ENCODE measurements around the gene C16orf86.

DNA sequence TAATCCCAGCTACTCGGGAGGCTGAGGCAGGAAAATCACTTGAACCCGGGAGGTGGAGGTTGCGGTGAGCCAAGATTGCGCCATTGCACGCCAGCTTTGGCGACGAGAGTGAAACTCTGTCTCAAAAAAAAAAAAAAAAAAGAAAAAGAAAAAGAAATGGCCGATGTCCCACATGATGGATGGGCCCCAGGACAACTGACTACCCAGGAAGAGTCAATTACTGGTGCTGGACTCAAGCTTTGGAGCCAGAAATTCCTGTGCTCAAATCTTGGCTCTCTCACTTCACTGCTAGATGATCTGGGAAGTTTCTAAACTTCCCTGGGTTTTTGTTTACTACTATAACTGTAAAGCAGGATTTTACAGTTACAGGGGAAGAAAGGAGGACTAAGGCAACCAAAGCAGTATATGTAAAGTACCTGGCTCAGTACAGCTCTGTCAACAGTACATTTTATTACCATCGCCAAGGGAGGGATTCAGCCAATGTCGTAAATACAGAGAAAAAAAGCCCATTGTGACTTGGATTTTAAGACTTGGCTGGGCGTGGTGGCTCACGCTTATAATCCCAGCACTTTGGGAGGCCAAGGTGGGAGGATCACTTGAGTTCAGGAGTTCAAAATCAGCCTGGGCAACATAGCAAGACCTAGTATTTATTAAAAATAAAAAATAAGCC lies 11.9 kb downstream of the C16orf86 start:
- TF ChIP-seq CTCF (IDR thresholded peaks at IDR 0.05) (no peak), EP300 (IDR thresholded peaks at IDR 0.05) (no peak), POLR2A (IDR thresholded peaks at IDR 0.05) (no peak)
